ENCODE data around the gene BANF1.
A peak's percentile ranks its signal among the peaks of the same experiment; 100 is the strongest.

BANF1 gene

DNA sequence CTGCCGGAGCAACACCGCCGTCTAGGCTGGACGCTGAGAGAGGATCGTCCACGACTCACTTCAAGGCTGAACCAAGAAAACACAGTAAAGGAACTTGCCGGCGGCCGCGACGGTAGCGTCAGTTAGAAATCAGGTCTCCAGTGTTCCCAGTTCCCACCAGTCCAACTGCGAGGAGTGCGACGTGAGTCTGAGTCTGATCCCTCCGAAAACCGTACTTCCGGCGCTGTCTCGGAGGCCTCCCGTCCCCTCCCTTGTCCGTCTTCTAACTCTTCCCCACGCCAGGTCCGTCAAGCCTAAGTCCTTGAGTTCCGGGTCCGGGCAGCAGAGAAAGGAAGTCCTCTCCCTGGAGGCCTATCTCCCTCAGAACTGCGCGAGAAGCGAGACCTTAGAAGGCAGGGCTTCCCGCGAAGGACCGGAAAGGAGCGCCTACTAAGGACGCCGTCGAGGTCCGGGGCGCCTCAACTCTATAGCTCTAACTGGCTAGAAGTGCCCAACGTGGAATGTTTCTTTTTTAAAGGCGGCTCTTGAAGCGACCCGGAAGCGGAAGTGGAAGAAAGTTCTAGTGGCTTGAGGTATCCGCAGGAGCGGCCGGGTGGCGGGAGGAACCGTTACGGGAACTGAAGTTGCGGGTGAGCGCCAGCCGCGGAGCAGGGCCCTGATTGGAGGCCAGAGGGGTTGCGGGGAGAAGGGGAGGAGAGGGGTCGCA, at the start of gene BANF1, which contains the start of gene EIF1AD:
TSS of gene BANF1 (plus strand) at position 562 of the 706 bp plus-strand sequence. CDS start 748 bp downstream, outside the sequence.
TSS of gene EIF1AD (minus strand) at position 216 of the 706 bp plus-strand sequence. CDS start 1,768 bp downstream, outside the sequence.
- DNase-seq, result peak; percentile 90

- DNase-seq, result no peak
Observed at GRCh38 chr11:65953471-65953870, 48.8 kb upstream of the BANF1 start.

DNA sequence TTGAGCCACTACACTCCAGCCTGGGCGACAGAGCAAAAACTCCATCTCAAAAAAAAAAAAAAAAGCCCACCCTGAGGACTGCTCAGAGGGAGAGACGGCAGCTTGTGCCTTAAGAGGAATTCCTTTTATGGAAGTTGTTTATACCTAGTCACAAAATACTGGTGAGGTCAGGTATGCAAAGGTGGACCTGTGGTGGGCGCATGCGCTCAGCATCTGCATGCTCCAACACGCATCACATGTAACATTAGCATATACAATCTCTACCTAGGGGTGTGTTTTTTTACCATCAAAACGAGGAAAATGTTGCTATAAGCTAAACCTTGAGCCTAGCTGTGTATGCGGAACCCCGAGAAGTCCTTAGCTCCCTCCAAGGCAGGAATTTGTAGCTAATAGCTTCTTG, 47.5 kb upstream of the BANF1 start:
- DNase-seq, result no peak

GRCh38 chr11:65958291-65958690, 44.0 kb upstream of the BANF1 start:
- no peak for DNase-seq

DNA sequence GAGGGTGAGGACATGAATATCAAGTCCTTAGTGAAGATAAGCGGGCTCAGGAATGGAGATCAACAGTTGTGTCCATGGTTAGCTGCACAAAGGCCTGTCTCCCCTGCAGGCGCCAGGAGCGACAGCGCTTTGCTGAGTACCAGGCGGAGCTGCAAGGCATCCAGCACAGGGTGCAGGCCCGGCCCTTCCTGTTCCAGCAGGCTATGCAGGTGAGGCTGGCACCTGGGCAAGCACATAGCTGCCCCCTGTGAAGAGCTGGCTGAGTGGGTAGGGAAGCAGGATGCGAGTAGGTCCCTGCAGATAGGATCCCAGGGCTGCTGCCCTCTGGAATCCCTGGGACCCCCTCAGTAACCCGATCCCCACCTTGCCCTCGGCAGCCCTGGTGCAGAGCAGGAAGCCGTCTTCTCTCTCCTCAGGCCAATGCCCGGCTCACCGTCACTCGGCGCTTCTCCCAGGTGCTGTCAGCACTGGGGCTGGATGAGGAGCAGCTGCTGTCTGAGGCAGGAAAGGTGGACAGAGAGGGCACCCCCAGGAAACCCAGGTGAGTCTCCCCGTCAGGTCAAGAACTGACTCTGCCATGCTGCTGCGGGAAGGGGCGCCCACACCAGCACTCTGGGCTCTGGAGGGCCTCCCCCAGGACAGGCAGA, 43.4 kb upstream of the BANF1 start:
- DNase-seq, result no peak

GRCh38 chr11:65960824-65961266, 41.5 kb upstream of the BANF1 start:
- DNase-seq, result no peak

DNA sequence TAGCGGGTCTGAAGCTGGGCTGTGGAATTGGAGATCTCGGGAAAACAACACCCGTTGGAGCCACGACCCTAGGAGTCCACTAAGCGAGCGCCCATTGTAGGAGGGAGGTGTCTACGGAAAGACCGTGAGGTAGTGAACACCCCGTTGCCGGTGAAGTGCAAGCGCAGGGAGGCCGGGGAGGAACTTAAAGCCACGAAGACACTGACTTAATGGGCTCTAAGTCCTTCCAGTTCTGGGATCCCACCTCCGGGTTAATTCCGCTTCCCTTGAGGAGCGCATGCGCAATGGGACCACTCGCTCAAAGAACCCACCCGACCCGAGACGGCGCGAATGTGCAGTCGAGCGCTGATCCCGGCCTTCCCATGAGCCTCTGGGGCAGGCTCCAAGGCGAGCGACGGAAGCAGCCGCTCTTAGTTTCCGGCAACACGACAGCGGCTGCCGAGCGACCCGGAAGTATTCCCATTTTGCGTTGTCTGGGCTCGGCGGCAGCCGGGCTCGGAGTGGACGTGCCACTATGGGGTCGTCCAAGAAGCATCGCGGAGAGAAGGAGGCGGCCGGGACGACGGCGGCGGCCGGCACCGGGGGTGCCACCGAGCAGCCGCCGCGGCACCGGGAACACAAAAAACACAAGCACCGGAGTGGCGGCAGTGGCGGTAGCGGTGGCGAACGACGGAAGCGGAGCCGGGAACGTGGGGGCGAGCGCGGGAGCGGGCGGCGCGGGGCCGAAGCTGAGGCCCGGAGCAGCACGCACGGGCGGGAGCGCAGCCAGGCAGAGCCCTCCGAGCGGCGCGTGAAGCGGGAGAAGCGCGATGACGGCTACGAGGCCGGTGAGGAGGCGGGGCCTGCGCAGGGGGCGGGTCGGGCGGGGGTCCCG, 40.8 kb upstream of the BANF1 start, which contains the start of gene SART1:
TSS of gene SART1 (plus strand) at position 468 of the 874 bp plus-strand sequence. CDS start at position 515, 47 bp downstream.
- DNase-seq, result peak; percentile 90

DNA sequence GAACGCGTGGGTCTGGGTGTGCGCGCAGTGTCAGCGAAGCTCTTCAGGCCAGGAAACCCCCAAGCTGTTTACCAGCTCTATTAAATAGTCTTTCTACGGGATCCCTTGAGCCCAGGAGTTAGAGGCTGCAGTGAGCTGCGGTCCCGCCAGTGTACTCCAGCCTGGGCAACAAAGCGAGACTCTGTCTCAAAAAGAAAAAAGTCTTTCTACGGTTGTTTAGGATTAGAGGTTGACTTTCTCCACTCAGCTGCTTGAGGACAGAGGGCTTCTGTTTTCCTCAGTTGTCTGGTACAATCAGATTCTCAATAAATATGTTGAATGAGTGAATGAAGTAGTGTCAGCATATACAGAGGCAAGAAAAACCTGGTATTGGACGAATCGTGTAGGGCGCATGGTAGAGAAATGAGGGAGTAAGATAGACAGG, 40.1 kb upstream of the BANF1 start:
- DNase-seq, result no peak

GRCh38 chr11:65964906-65965305, 37.4 kb upstream of the BANF1 start:
- DNase-seq, result no peak

DNA sequence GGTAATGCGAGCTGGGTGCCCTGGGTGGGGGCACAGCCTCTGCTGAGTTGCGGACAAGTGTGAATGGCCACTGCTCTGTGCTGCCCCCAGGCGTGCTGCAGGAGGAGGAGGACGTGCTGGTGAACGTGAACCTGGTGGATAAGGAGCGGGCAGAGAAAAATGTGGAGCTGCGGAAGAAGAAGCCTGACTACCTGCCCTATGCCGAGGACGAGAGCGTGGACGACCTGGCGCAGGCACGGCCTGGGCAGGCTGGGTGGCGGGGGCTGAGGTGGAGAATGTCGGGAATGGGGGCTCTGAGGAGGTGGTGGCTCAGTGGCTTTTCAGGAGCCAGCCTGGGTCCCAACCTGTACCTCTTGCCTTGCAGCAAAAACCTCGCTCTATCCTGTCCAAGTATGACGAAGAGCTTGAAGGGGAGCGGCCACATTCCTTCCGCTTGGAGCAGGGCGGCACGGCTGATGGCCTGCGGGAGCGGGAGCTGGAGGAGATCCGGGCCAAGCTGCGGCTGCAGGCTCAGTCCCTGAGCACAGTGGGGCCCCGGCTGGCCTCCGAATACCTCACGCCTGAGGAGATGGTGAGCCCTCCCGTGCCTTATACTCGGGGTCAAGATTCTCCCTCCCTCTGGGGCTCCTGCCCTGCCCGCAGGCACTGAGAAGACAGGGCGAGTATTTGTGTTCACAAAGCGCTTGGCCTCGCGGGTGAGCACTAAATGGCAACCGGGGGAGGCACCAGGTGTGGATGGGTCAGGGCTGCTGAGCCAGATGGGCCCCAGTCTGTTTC, 36.1 kb upstream of the BANF1 start:
- DNase-seq, result no peak

GRCh38 chr11:65967329-65967934, 34.9 kb upstream of the BANF1 start:
- DNase-seq, result no peak

- no peak for DNase-seq
Observed at GRCh38 chr11:65968600-65969482, 33.5 kb upstream of the BANF1 start.

DNA sequence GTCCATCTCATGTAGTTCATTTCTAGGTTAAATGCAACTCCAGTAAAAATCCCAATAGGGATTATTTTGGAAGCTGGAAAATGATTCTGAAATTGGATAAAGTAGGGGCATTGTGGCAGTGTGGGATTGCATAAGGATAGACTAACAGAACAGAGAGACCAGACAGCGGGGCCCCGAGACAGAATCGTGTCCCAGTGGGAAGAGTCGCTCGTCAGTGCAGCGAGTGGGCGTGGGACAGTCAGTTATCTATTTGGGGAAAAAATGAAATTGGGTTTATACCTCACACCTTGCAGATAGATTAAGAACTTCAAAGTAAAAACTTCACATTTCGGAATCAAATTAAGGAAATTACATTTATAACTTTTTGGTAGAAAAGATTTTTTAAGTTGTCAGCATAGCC, 30.2 kb upstream of the BANF1 start:
- no peak for DNase-seq

- no peak for DNase-seq
Observed at GRCh38 chr11:65973439-65974110, 28.7 kb upstream of the BANF1 start.

- DNase-seq, result no peak
Observed at GRCh38 chr11:65975771-65976170, 26.5 kb upstream of the BANF1 start.

DNA sequence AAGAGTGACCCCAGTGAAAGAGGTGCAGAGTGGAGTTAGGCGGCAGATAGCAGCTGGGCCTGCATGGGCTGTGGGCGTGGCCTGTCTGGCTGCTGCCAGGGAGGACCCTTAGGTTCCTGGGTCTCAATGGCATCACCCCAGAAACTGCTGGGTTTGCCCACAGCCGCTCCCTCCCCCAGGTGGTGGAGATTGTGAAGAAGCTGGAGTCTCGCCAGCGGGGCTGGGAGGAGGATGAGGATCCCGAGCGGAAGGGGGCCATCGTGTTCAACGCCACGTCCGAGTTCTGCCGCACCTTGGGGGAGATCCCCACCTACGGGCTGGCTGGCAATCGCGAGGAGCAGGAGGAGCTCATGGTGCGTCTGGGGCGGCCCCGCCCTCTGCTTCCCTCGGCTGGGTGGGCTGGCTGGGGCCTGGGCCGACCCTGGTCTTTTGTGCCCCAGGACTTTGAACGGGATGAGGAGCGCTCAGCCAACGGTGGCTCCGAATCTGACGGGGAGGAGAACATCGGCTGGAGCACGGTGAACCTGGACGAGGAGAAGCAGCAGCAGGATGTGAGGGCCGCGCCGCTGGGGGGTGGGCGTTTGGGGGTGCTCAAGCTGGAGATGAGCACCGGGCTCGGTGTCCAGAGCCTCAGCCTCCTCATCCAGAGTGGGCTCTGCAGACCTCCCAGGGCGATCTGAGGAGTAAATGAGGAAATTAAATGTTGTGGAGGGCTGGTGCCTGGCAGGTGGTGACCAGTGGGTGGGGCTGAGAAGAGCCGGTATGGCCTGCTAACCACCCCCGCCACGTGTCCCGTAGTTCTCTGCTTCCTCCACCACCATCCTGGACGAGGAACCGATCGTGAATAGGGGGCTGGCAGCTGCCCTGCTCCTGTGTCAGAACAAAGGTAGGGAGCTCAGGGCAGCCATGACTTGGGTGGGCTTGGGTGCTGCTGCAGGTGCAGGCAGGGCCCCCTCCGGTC, 25.8 kb upstream of the BANF1 start:
- DNase-seq, result no peak

DNA sequence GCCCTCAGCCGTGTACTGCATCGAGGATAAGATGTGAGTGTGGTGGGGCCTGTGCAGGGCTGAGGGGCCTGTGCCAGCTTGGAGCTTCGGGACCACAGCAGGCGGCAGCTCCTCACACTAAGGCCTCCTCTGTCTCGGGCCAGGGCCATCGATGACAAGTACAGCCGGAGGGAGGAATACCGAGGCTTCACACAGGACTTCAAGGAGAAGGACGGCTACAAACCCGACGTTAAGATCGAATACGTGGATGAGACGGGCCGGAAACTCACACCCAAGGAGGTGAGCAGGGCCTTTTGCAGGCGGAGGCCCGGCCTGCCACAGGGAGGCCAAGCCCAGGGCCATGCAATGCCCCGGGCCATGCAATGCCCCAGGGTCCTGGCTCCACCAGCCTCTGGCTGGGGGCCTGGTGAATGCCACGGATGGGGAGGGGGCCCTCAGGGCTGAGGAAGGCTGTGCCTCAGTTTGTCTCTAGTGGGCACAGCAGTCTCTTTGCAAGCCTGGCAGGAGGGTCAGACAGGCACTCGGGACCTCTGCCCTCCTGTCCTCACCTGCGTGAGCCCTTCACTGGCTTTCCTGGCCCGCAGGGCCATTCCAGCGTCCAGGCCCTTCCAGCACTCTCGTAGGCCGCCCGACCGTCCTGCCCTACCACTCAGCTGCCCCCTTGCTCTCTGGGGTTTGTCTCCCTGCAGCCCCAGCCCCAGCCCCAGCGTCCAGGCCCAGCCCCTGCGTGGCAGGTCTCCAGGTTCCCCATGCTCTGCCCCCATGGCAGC, 24.5 kb upstream of the BANF1 start:
- DNase-seq, result no peak

Measured in activated CD4-positive, CD25-positive, alpha-beta regulatory T cell treated with anti-CD3 and anti-CD28 coated beads, Interleukin-2, amount 50 U/mL, for 72 hours (primary cell).